ENCODE results near the gene NPHP4. TPM values are rescaled to one million over a fixed set of nuclear protein-coding genes. Genes with fewer than 3 reads are reported as not detected.

The NPHP4 gene
- total and polyA plus RNA-seq, 2 donors: 5.1 to 6.8 TPM

DNA sequence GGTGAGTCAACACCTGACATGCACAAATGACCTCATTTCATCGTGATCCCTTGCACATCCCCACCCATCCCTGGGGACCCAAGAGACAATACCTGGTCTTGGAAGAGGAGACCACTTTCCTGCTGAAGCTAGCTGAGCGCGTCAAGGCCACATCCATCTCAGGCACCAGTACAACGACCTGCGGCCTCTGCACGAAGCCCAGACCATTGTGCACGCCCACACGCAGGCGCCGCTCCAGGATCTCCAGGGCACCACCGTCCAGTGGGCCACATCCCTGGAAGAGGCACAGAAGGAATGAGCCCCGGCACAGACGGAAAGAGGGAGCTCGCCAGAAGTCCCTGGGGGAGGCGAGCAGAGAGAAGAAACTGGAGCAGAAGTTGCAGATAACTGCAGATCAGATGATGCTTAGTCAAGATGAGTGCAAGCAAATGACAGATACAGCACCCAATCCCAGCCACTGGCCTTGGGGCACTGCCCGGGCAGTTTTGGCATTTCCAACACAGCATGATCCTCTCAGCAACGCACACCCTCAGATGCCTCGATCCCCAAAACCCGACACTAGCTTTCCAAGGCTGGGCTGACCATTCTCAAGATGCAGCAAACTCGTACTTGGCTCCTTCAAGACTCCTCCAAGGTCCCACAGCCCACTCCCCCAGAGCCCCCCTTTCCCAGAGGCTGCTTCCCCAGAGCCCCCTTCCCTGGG, 44.1 kb downstream of the NPHP4 start:
- Histone ChIP-seq H3K4me1 (ENCODE audit: insufficient read depth) (no peaks in the 10 kb centered on the region), H3K4me3 (ENCODE audit: low read depth, low read length) (no peak overlapping the region), H3K36me3 (ENCODE audit: insufficient read depth) (no peaks in the 10 kb centered on the region), H3K27ac (ENCODE audit: low read depth) (no peak overlapping the region)
- 93% methylated on average over 20 of the region's 20 CpGs for WGBS
- DNase-seq (ENCODE audit: extremely low spot score): no peak

DNA sequence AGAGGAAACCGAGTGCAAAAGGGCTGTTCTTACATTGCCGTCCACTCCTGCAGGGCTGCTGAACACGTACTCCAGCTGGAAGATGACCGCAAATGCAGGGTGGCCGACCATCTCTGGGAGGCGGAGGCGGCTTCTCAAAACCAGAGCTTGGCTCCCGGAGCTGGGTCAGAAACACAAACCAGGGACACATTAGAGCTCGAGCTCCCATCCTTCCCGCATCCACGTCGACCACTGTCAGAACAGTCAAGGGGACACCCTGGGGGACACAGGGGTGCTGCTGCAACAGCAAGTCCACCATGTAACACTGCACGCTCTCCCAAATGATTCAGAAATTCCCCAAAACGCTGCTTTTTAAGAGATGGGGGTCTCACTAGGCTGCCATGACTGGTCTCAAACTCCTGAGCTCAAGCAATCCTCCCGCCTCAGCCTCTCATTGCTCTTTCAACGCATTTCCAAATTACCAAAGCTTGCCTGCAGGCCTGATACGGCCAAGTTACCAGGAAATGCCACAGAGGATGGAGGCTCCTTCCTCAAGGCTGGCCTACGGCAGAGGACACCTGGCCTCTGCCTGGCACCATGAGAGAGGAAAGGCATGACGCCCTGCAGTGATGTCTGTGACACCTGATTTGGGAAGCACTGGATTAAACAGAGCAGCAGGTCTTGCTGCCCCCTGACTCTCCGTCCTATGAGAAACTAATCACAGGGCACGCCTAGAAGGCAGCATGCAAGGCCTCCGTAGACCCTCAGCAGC, 45.0 kb downstream of the NPHP4 start:
- no peak for DNase-seq (ENCODE audit: extremely low spot score)
- Histone ChIP-seq H3K4me3 (ENCODE audit: low read depth, low read length) (no peak overlapping the region), H3K27ac (ENCODE audit: low read depth) (no peak overlapping the region), H3K36me3 (ENCODE audit: insufficient read depth) (no peaks in the 10 kb centered on the region), H3K4me1 (ENCODE audit: insufficient read depth) (no peaks in the 10 kb centered on the region)
- WGBS: 93% methylated on average over 22 of the region's 22 CpGs

DNA sequence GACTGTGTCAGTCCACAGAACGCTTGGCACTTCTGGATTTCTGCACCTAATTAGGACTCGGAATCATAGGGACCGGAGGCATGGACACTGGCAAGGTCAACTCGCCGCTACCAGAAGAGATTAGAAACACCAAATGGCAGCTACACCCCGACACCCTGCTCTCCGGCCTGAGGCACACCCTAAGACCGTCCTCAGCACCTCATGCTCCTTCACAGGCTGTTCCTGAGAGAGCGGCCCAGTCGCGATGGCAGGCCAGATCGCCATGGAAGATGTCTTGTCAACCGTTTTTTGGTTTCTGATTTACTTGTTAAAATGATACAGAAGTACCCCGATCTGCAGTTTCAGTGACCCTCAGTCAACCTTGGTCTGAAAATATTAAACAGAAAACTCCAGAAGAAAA, 46.8 kb downstream of the NPHP4 start:
- no peak overlapping the region for H3K27ac ChIP-seq (ENCODE audit: low read depth)
- no peaks in the 10 kb centered on the region for H3K4me1 ChIP-seq (ENCODE audit: insufficient read depth)
- no peak overlapping the region for H3K4me3 ChIP-seq (ENCODE audit: low read depth, low read length)
- H3K36me3 ChIP-seq (ENCODE audit: insufficient read depth): no peaks in the 10 kb centered on the region
- 96% methylated on average over 14 of the region's 14 CpGs for WGBS
- no peak for DNase-seq (ENCODE audit: extremely low spot score)

DNA sequence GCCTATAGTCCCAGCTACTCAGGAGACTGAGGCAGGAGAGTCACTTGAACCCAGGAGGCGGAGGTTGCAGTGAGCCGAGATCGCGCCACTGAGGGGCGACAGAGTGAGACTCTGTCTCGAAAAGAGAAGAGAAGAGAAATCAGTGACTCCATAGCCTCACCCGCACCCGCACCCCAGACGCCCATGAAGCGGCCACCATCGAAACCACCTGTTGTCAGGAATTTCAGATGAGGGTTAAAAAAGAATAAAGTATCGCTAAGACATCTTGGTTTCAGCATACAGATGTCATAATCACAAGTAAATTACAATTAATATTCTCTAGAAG, 47.4 kb downstream of the NPHP4 start:
- Histone ChIP-seq H3K4me3 (ENCODE audit: low read depth, low read length) (no peak overlapping the region), H3K4me1 (ENCODE audit: insufficient read depth) (no peaks in the 10 kb centered on the region), H3K36me3 (ENCODE audit: insufficient read depth) (no peaks in the 10 kb centered on the region), H3K27ac (ENCODE audit: low read depth) (no peak overlapping the region)
- 97% methylated on average over 12 of the region's 12 CpGs for WGBS
- DNase-seq (ENCODE audit: extremely low spot score): no peak

DNA sequence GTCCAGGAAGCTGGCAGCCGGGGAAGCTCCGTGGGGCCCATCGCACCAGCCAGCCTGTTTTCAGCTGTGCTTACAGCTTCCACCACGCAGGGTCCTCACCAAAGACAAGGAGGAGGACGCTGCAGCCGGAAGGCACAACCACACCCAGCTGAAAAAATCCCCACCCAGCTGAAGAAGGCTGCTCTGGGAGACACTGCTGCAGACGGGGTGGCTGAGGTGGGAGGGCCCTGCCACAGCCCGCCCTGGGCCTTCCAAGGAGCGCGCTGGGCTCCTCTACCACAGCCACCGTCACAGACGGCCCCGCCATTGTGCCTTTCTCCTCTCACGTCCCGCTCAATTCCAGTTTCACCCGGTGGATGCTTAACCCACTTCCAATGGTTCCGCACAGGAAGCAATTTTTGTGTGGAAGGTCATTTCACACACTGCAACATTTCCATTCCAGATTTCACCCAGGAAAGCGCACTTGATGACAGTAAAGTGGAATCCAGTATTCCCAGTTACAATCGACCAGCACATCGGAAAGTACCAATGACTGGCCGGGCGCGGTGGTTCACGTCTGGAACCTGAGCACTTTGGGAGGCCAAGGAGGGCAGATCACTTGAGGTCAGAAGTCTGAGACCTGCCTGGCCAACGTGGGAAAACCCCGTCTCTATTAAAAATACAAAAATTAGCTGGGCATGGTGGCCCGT, 47.9 kb downstream of the NPHP4 start:
- WGBS: 90% methylated on average over 27 of the region's 27 CpGs
- Histone ChIP-seq H3K27ac (ENCODE audit: low read depth) (no peak overlapping the region), H3K36me3 (ENCODE audit: insufficient read depth) (no peaks in the 10 kb centered on the region), H3K4me1 (ENCODE audit: insufficient read depth) (no peaks in the 10 kb centered on the region), H3K4me3 (ENCODE audit: low read depth, low read length) (no peak overlapping the region)
- DNase-seq (ENCODE audit: extremely low spot score): no peak

DNA sequence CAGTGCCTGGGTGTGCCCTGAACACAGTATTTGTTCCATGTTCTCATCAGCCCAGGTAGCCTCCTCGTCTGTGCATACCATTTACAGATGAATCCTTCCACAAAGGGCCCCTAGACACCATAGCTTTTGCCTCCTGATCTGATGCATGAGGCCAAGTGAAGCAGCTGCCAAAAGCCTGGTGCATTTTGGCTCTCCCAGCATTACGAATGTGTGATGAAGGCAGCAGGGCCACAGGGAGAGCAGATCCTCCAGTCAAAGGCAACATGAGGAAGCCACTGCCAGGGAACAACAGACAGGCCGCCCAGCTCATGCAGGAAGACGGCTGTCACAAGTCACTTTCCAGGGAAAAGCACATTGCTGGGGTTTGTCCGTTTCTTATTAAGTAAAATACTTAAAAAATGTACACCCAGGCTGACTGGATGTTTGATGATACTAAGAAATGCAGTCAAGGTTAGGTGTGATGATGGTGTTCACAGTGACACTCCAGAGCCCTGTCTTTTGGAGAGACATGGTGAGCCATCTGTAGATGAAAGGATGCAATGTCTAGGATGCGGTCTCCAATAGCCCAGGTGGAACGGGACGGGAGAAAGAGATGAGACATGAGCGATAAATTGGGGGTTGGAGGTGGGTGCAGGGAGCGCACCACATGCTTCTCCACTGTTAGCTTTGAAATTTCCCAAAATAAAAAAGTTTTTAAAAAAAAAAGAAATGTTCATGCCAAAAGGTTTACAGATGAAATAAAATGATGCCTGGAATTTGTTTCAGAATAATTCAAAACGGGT, 48.7 kb downstream of the NPHP4 start:
- H3K36me3 ChIP-seq (ENCODE audit: insufficient read depth): no peaks in the 10 kb centered on the region
- no peak for DNase-seq (ENCODE audit: extremely low spot score)

GRCh38 chr1:5941671-5942070, 50.6 kb downstream of the NPHP4 start:
- H3K27ac ChIP-seq (ENCODE audit: low read depth): no peak overlapping the region
- no peaks in the 10 kb centered on the region for H3K36me3 ChIP-seq (ENCODE audit: insufficient read depth)
- WGBS: 95% methylated on average over 7 of the region's 7 CpGs
- no peak for DNase-seq (ENCODE audit: extremely low spot score)
- H3K4me1 ChIP-seq (ENCODE audit: insufficient read depth): no peaks in the 10 kb centered on the region
- no peak overlapping the region for H3K4me3 ChIP-seq (ENCODE audit: low read depth, low read length)

More for the DNA sequence above, 48.7 kb downstream of the NPHP4 start:
- no peak overlapping the region for H3K4me3 ChIP-seq (ENCODE audit: low read depth, low read length)
- H3K27ac ChIP-seq (ENCODE audit: low read depth): no peak overlapping the region
- WGBS: 87% methylated on average over 11 of the region's 11 CpGs
- H3K4me1 ChIP-seq (ENCODE audit: insufficient read depth): no peaks in the 10 kb centered on the region

DNA sequence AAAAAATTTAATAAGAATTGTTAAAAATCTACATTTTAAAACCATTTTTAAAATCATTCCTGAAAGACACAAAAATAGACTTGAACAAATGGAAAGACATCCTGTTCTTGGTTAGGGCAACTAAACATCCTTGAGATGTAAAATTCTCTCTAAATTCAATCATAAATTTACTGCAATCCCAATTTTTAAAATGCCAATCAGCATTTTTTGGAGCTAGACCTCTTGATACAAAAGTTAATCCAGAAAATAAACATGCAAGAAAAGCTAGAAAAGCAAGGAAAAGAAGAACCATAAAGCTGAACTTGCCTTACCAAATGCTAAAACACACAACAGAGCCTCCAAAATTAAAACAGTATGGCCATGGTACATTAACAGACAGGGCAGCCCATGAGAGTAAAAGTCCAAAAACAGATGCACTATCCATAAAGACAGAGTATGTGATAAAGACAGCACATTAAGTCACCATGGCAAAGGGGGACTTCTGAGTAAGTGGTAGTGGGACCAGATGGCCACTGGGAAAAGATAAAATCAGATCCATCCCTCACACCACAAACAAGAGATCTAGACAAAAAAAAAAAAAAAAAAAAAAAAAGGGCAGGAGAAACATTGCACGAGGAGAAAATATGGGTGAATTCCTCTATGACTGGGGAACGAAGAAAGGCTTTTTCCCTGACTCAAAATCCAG, 51.4 kb downstream of the NPHP4 start:
- no peak overlapping the region for H3K27ac ChIP-seq (ENCODE audit: low read depth)
- no peak for DNase-seq (ENCODE audit: extremely low spot score)
- H3K4me3 ChIP-seq (ENCODE audit: low read depth, low read length): no peak overlapping the region
- H3K36me3 ChIP-seq (ENCODE audit: insufficient read depth): no peaks in the 10 kb centered on the region
- WGBS: 98% methylated on average over 2 of the region's 2 CpGs
- no peaks in the 10 kb centered on the region for H3K4me1 ChIP-seq (ENCODE audit: insufficient read depth)

DNA sequence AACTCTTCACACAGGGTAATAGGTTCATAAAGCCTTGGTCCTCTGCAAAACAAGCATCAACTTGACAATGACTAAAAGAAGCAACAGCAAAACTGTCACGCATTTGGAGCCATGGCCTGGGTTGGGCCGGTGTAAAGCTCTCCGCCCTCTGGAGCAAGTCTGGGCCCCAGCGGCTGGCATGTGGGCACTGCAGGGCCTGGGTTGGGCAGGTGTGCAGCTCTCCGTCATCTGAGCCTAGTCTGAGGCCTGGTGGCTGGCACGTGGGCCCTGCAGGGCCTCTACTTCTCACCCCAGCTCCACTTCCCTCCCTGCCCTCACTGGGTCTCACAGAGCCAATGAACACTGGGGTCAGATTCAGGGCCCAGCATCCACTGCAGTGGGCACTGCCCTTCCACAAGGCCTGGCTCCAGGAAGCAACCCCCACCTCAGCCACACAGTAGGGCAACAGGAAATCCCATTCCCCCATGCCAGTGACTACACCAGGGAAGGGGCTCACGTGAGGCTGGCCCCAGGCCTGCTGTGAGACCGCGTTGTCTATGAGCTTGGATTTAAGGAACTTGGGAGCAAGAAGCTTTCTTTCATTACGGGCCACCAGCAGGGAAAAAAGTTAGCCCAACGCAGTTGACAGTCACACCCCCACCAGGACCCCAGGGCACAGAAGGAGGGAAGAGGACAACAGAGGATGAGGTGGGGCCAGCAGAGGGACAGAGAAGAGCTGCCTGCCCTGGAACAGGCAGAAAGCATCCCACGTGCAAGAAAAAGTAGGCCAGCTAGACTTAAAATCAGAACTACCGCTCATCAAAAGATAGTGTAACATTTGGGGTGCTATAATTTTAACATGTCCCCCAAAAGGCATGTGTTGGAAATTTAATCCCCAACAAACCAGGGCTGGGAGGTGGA, 52.7 kb downstream of the NPHP4 start:
- 93% methylated on average over 13 of the region's 13 CpGs for WGBS
- DNase-seq (ENCODE audit: extremely low spot score): no peak
- H3K4me1 ChIP-seq (ENCODE audit: insufficient read depth): no peaks in the 10 kb centered on the region
- no peak overlapping the region for H3K27ac ChIP-seq (ENCODE audit: low read depth)
- H3K4me3 ChIP-seq (ENCODE audit: low read depth, low read length): no peak overlapping the region
- H3K36me3 ChIP-seq (ENCODE audit: insufficient read depth): no peaks in the 10 kb centered on the region

DNA sequence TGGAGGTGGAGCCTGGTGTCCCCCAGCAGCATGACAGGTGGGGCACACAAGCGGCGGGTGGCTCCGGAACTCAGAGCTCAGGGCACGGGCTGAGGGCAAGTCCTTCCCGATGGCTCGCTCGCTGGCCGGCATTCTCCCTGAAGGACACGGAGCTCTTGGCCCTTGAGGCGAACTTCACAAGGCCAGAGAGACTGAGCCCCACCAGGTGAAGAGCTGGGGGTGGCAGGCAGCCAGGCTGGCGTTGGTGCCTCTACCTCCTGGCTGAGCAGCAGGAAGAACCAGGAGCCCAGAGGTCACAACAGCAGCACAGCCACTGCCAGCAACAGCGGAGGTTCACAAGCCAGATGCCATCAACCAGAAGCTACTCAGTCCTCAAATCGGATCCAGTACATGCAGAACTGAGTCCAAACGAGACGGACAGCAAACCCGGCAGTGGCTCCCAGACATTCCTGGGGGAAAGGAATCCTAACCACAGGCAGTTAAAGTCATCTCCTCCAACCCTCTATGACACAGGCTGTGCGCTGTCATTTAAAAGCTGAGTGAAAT, 54.1 kb downstream of the NPHP4 start:
- no peak for DNase-seq (ENCODE audit: extremely low spot score)
- Histone ChIP-seq H3K4me1 (ENCODE audit: insufficient read depth) (no peaks in the 10 kb centered on the region), H3K36me3 (ENCODE audit: insufficient read depth) (no peaks in the 10 kb centered on the region), H3K4me3 (ENCODE audit: low read depth, low read length) (no peak overlapping the region), H3K27ac (ENCODE audit: low read depth) (no peak overlapping the region)
- WGBS: 90% methylated on average over 17 of the region's 17 CpGs

GRCh38 chr1:5937373-5937857, 54.8 kb downstream of the NPHP4 start:
- WGBS: 95% methylated on average over 9 of the region's 9 CpGs
- Histone ChIP-seq H3K36me3 (ENCODE audit: insufficient read depth) (no peaks in the 10 kb centered on the region), H3K4me1 (ENCODE audit: insufficient read depth) (no peaks in the 10 kb centered on the region), H3K27ac (ENCODE audit: low read depth) (no peak overlapping the region), H3K4me3 (ENCODE audit: low read depth, low read length) (no peak overlapping the region)
- no peak for DNase-seq (ENCODE audit: extremely low spot score)

Measured in urinary bladder (tissue), 4 donors.